Activated CD4-positive, alpha-beta T cell treated with anti-CD3 and anti-CD28 coated beads, Interleukin-2, amount 50 U/mL, for 1 hour (primary cell): ENCODE results near the gene ITGB4.

ENCODE experiments used
- DNase-seq: peaks from one replicate; pipeline ENCODE4 v3.0.0-alpha.2; 2020

The ITGB4 gene

DNA sequence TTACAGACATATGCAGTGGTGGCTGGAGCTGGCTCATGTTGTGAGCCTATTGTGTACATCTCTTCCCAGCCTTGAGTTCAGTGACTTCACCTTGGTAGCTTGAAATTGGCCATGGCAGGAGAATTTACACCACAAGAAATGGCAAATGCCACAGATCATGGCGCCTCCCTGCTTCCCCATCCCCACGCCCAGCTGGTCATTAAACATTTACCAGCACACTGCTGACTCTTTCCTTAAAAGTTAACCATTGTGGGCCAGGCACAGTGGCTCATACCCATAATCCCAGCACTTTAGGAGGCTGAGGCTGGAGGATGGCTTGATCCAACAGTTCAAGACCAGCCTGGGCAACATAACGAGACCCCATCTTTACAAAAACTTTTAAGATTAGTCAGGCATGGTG, 22.6 kb upstream of the ITGB4 start:
- DNase-seq, result no peak

DNA sequence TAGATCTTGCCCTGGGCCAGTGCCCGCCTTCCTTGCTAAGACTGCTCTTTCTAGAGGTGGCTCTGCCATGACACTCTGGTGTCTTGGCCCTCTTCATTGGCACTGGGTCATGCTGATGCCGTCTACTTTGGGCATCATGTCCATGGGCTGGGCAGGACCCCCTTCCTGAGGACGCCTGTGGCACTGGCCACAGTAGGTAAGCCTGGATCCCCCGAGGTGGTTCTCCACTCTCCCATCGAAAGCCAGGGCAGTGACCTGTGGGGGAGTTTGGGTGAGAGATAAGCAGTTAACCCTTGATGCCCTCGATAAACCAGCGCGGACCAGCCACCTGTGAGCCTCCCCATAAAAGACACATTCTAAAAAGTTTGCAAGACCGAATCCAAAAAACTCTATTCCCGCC, 20.0 kb upstream of the ITGB4 start:
- DNase-seq, result no peak

DNA sequence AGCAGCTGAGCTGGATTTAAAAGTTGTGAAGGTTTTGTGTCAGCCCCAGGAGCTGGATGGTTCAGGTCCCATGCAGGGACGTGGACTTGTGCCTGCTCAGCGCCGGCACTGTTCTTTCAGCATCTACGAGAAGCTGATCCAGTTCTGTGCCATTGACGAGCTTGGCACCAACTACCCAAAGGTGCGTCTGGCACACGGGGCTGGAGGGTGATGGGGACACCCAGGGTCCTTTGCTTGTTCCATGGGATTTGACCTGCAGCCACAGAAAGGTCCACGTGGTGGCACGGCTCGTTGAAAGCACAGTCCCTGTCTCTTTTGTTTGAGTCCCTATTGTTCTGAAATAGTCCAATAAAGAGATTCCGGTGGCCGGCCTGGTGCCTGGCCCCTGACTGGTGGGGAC, 18.1 kb upstream of the ITGB4 start:
- no peak for DNase-seq

DNA sequence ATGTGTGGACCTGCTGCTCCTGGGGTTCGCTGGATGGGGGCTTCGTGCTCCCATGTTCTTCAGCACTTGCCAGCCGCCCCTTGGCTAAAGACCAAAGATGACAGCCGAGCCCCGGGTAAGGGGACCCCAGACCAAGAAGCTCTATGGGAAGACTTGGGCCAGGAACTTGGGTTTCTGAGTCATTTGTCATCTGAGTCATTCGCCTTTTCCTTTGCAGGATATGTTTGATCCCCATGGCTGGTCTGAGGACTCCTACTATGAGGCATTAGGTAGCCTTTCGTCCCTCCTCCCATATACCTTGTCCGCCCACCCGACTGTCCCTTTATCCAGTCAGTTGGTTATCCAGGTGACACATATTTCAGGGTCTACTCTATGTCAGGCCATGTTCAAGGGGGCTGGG, 17.7 kb upstream of the ITGB4 start:
- no peak for DNase-seq

DNA sequence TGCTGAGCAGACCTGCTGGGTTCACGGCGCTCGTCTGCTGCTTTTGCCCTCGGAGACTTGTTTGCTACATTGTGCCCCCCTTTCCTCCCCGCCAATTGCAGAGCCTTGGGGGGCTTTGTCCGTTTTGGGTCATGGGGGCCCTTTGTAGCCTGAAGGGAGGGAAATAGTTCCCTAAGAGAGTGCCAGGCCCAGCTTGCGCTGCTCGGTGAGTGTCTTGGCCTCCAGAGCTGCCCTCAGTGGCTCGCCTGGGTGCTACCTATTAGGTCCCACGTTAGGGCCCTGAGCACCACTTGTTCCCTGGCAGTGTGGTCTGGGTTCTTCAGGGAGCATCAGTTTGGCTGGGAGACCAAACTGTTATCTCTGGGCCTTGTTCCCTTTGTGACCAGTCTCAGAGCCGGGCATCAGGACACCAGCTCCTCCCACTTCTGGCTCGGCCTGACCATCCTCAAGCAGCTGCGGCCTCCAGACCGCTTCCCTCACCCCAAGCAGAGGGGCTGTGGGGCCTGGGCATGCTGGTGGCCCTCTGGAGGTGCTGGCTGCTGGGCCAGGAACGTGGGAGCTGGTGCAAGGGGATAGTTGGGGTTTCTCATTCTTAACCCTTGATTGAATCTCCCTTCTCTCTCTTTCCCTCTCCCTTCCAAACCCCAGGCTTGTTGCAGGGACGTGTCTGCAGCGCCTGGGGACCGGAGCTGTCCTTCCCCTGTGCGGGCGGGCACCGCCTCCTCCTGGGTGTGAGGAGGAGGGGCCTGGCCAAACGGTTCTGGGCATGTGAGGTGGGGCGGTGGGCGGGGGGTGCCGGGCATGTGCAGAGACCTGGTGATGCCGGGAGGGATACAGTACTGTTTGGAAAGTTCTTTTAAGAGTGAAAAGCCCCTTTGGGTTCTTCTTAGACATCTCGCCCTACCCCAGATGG, 16.0 kb upstream of the ITGB4 start:
- no peak for DNase-seq

DNA sequence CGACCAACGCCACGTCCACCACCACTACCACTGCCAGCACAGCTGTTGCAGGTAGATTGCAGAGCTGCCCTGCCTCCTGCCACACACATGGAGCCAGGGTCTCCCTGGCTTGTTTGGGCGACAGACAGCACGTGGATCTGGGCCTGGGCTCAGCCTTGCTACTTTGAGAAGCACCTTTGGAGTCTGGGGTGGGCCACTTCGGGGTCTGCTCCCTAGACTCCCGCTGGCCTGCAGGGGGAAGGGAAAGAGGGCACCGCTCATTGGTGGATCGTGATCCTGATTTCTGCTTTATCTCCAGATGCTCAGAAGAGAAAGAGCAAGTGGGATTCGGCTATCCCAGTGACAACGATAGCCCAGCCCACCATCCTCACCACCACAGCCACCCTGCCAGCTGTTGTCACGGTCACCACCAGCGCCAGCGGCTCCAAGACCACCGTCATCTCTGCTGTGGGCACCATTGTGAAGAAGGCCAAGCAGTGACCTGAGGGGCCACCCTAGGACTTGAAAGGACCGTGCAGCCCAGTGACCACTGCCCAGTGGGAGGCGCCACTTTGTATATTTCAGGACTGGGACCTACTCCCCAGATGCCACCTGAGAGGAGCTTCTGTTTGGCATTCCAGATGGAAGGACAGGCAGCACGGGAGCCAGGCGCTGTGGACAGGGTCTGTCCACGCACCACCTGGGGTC, 15.1 kb upstream of the ITGB4 start:
- DNase-seq, result no peak

DNA sequence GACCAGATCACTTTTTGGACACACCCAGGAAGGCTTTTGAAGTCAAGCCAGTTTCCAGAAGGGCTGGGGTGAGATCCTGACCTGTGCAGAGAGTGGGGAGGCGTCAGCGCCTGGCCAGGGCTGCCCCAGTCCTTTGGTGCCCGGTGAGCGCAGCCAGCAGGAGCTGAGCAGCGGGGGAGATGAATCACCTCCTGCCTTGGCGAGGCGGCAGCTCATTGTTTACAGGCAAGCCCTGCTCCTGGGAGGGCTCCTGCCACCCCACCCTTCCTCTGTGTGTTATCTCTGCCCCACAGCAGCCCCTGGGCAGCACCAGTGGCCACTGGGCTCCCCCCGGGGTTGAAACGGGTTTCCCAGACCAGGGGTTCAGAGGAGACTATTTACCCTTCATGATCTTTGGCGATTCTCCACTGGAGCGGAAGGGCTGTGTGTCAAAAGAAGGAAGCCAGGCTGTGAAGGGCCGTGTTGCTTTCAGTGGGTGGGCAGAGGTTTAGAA, 14.1 kb upstream of the ITGB4 start:
- no peak for DNase-seq

DNA sequence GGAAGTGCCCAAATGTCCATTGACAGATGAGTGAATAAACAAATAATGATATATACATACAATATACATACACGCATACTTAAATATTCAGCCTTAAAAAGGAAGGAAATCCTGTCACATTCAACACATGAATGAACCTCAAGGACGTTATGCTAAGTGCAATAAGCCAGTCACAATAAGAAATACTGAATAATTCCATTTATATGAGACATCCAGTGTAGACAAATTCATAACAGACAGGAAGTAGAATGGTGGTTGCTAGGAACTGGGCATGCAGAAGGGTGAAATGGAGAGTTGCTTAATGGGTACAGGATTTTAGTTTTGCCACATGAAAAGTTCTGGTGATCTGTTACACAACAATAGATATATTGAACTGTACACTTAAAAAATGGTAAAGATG, 8.8 kb upstream of the ITGB4 start:
- no peak for DNase-seq

DNA sequence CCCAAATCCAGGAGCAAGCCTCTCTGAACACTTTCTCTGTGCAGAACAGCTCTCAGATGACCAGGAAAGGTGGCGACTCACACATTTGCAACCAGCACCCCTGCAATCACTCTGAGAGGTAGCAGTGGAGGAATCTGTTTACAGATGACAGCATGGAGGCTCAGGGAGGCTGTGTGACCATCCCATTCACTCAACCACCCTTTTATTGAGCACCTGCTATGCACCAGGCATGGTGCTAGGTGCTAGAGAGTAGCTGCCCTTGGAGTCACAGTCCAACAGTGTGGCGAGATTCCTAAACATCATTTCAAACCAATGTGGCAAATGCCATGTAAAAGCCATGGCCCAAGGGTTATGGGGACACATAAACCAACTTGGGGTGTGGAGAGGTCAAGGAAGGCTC, 1.5 kb upstream of the ITGB4 start:
- DNase-seq, result no peak

DNA sequence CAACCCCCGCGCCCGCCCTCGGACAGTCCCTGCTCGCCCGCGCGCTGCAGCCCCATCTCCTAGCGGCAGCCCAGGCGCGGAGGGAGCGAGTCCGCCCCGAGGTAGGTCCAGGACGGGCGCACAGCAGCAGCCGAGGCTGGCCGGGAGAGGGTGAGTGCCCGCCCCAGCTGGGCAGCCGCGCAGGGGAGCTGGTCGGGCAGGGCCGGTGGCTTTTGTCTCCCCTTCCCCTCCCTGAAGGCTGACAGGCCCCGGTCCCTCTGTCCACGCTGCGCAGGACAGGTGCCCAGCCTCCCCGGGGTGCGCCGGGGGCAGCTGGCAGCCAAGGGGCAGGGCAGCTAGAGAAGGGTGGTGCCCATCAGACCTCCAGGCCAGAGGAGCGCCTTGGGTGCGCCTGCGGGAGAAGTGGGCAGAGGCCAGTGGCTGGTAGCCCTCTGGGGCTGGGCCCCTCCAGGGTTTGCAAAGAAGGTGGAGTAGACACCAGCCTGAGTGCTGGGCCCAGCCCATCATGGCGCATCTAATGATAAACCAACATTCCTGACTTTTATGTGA, 278 bp downstream of the ITGB4 start:
- no peak for DNase-seq

DNA sequence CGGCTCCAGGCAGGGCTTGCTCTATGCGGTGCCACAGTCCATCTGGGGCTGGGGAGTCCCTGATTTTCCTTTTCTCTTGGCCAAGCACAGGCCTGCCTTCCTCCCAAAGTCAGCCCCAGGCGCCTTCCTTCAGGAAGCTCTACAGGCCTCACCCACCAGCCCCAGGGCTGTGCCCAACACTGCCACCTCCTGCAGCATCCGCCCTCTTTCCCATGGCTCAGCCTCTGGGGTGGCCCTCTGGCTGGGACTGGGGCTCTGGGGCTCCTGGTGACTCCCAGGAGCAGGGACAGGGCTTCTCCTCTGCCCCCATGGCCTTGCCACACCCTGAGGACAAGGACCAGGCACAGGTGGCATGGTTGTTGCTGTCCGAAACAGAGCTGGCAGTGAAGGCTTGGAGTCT, 817 bp downstream of the ITGB4 start:
- DNase-seq, result no peak

DNA sequence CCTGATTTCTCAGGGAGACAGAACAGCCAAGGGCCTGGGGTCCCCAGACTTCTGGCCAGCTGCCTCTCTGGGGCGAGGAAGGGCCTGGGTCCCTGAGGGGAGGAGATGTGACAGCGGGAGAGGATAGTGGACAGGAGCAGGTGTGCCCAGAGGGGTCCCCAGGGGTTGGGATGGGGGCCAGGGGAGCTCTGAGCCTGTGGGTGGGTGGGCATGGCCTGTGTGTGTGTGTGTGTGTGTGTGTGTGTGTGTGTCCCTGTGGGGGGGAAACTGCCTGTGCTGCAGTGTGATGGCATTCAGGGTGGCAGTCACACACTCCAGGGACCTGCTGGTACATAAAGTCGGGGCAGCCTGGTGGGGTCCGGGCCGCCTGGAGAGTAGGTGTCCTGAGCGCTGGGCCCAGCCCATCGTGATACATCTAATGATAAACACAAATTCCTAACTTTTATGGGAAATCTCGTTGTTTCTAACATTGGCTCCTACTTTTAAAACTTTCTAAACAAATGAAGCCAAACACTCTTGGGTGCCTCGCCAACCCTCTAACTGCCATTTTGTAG, 1.4 kb downstream of the ITGB4 start:
- no peak for DNase-seq

DNA sequence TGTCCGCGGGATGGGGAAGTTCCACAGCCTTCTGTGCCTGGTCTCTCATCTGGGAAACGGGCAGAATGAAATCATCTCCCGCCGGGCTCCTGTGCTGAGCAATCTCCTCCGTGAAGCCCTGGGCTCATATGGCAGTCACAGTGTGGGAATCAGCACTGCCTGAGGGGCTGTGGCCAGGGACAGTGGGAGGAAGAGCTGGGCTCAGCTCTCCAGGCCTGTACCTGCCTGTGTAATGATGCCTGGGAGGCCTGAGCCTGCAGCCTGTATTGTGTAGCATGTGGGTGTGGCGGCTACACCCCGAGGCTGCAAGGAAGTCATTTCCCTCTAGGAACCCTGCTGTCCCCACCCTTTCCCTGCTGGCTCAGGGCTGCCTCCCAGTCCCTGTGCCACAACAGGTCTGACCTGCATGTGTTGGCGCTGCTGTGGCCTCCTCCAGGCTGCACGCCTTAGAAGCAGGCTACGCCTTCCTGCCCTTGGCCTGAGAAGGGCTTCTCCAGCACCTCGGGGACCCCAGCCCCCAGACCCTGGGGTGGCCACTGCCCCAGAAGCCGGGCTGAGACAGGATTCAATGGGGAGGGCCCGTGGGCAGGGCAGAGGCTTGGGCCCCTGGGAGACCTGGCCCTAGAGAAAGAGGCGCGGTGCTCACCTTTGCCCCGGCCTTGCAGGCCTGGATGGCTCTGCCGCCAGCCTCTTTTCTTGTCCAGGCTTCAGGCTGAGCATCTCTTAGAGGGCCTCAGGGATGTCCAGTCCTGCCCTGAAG, 2.1 kb downstream of the ITGB4 start:
- DNase-seq, result no peak

DNA sequence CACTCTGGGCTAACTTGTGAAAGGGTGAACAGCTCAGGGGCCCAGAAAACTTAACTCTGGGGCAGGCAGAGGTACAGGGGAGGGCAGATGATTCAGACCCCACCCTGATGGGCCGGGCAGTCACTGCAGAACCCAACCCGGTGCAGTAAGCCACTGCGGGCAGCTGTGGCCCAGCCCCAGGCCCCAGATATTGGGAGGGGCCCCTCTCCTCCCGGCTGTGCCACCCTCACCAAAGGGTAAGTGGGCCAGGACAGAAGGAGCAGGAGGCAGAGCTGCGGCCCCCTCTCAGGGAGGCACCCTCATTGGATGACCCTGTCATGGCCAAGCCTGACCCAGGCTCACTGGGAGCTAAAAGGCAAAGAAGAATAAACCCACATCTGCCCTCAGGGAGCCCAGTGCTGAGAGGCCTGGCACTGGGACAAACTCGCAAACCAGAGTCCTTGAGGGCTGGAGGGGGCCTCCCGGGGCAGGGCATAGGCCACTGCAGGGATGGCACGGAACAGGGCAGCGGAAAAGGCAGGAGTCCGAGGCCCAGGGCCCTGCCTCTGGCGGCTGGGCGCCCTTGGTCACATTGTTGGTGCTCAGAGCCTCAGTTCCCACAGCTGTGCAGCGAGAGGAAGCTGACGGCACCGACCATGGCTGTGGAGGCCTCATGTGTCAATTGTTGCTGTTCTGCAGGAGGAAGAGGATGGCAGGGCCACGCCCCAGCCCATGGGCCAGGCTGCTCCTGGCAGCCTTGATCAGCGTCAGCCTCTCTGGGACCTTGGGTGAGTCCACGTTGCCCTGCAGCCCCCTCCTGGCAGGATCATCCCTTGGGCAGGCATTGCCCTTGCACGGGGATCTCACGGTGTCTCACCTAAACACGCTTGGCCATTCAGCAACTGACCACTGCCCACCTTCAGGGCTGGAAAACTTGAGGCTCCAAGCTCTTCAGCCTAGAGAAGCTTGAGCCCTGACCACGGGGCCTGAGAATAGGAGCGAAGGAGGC, 3.1 kb downstream of the ITGB4 start:
- DNase-seq, result no peak

DNA sequence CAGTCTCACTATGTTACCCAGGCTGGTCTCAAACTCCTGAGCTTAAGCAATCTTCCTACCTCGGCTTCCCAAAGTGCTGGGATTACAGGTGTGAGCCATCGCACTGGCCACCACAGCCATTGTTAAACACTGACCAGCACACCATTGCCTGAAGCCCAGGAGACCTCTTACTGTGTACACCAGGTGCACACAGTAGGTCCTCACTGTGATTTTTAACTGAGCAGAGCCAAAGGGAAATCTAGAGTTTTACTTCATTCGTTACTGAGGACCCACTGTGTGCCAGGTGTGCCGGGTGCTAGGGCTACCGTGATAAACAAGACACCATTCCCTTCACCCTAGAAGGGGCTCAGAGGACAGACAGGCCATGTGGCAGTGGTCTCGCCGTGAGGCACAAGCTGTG, 4.2 kb downstream of the ITGB4 start:
- no peak for DNase-seq

DNA sequence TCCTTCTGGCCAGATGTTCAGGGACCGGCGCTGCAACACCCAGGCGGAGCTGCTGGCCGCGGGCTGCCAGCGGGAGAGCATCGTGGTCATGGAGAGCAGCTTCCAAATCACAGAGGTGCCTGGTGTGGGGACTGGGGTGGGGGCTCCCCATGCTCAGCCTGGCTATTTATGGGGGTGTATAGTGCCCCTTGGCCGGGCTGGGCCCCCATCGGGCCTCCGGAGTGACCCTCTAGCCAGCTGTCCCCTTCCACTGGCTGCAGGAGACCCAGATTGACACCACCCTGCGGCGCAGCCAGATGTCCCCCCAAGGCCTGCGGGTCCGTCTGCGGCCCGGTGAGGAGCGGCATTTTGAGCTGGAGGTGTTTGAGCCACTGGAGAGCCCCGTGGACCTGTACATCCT, 6.1 kb downstream of the ITGB4 start:
- DNase-seq, result no peak

DNA sequence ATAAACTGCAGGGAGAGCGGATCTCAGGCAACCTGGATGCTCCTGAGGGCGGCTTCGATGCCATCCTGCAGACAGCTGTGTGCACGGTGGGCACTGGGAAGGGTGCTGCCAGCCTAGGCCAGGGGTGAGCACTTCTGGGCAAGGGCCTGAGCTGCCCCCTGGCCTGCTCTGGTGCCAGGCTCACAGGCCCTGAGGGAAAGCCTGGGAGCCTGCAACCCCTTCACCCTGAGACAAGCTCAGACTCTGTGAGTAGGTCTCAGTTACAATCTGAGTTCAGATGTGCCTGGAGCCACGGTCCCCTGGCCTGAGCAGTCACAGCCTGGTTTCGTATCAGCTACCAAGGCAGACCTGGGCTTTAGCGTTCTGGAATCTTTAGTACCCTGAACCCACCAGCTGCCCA, 8.1 kb downstream of the ITGB4 start:
- DNase-seq, result no peak

DNA sequence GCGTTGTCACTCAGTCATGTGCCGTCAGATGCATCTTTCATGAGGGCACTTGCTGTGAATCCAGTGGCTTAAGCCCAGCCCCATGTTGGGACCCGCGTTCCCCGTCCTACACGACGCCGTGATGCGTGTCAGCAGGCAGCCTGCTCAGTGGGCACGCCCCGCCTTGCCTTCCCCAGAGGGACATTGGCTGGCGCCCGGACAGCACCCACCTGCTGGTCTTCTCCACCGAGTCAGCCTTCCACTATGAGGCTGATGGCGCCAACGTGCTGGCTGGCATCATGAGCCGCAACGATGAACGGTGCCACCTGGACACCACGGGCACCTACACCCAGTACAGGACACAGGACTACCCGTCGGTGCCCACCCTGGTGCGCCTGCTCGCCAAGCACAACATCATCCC, 8.8 kb downstream of the ITGB4 start:
- no peak for DNase-seq

DNA sequence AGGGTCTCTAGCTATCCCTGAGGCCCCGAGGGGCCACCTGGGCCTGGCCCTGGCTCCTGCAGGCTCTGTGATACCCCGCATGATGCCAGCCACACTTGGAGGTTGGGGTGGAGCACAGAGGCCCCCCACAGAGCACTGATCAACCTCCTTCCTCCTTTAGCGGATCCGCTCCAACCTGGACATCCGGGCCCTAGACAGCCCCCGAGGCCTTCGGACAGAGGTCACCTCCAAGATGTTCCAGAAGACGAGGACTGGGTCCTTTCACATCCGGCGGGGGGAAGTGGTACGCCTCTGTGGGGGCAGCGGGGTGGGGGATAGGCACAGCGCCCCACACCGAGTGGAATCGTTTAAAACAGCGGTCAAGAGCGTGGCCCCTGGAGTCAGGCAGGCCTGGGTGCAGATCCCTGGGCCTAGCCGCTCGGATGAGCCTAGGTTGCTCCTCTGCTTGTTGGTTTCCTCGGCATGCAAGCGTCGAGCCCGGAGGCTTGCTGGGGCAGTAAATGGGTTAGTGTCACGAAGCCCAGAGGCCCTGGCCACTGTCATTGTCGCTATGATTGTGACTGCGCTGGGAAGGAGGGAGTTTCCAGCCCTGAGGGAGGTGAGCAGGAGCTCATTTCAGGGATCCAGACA, 9.9 kb downstream of the ITGB4 start:
- no peak for DNase-seq

DNA sequence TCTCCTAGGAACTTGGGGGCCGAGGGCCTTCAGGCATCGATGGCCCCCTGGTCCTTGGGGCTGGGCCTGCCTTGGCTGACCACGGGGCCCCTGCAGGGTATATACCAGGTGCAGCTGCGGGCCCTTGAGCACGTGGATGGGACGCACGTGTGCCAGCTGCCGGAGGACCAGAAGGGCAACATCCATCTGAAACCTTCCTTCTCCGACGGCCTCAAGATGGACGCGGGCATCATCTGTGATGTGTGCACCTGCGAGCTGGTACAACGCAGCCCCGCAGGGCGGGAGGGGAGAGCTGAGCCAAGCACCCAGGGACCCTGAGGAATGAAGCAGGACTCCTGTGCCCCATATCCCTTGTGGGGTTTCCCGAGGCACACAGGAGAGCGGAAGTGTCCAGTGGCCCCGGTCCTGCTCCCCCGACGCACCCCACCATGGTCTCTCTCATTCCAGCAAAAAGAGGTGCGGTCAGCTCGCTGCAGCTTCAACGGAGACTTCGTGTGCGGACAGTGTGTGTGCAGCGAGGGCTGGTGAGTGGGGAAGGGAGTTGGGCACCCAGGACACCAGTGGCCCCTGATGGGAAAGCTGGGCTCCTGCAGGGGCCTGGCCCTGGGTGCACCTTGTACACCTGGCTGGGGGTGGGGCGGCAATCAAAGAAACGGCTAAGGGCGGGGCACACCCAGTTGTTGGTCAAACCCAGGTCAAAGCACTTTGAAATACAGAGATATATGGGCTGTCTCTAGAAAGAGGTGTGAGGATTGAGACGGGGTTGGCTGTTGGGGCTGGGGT, 10.6 kb downstream of the ITGB4 start:
- DNase-seq, result no peak
